Upper lobe of left lung (tissue), 6 donors: ENCODE data around the gene KLHL29. TPM values are rescaled to one million over a fixed set of nuclear protein-coding genes. Genes with fewer than 3 reads are reported as not detected.

Experiments used
- ATAC-seq, 2 donors: fragments of 200-7000 bp; cut with Tn5 transposase; one replicate each; pipeline ENCODE4 v1.9.1; 2022; ENCODE audit warnings: mild to moderate bottlenecking in 2 of 2, moderate library complexity in 2 of 2; ENCODE audit not compliant: low FRiP score in 2 of 2
- DNase-seq, 2 donors: peaks; one replicate each; pipeline ENCODE4 v3.0.0-alpha.2; 2019 to 2020
- H3K27ac ChIP-seq, 4 donors: fragments of 200-600 bp; sonication (generic); one replicate each; pipeline ENCODE4 v1.5.1; 2016 to 2019
- H3K27me3 ChIP-seq, 4 donors: fragments of 200-600 bp; sonication (generic); one replicate each; pipeline ENCODE4 v1.5.1; 2017 to 2019
- H3K36me3 ChIP-seq, 4 donors: fragments of 200-600 bp; sonication (generic); one replicate each; pipeline ENCODE4 v1.5.1; 2016 to 2019
- H3K4me1 ChIP-seq, 4 donors: fragments of 200-600 bp; sonication (generic); one replicate each; pipeline ENCODE4 v1.5.1; 2018 to 2019
- H3K4me3 ChIP-seq, 4 donors: fragments of 200-600 bp; sonication (generic); one replicate each; pipeline ENCODE4 v1.5.1; 2017 to 2019; ENCODE audit warnings: mild to moderate bottlenecking in 2 of 4, moderate library complexity in 1 of 4
- H3K9me3 ChIP-seq, 4 donors: fragments of 200-600 bp; sonication (generic); one replicate each; pipeline ENCODE4 v1.5.1; 2018 to 2019
- CTCF ChIP-seq, 6 experiments: fragments of 450-650 bp in 4 of 6; fragments of 200-600 bp in 2 of 6; sonication (generic) in 2 of 6; IDR thresholded peaks; one replicate each; pipeline ENCODE4 v1.5.1; 2016 to 2019; ENCODE audit warnings: antibody characterized with exemption in 6 of 6
- EP300 ChIP-seq, 4 donors: sonication (generic); formaldehyde crosslinking; IDR thresholded peaks; one replicate each; pipeline ENCODE4 v1.5.1; 2017; ENCODE audit warnings: antibody characterized with exemption in 4 of 4, control low read depth in 2 of 4
- POLR2A ChIP-seq, 4 donors: fragments of 450-650 bp; IDR thresholded peaks; one replicate each; pipeline ENCODE4 v1.5.1; 2016 to 2017; ENCODE audit warnings: antibody characterized with exemption in 4 of 4, mild to moderate bottlenecking in 2 of 4
- POLR2AphosphoS5 ChIP-seq, 2 donors: sonication (generic); formaldehyde crosslinking; IDR thresholded peaks; one replicate each; pipeline ENCODE4 v1.5.1; 2017; ENCODE audit warnings: antibody characterized with exemption in 2 of 2
- WGBS, 2 donors: methylation state at CpG; one replicate each; pipeline ENCODE4 v1.1.5; 2017 to 2018; 5-methylcytosine and 5-hydroxymethylcytosine counted together
- total RNA-seq, 6 donors: library from RNA; depleted of rRNA in 4 of 6; stranded (reverse); fragments of >200 nt in 4 of 6; gene quantifications; one replicate each; pipeline versions ENCODE4 v1.1.0 to v1.2.1, GENCODE V29; 2016 to 2021
- donor health status: DM: no; HTN: no; CAD: no; lungs with moderate emphysema.
- donor health status: DM: no; HTN: yes; CAD: no; lungs with severe emphysema.

The KLHL29 gene
- total RNA-seq, 6 donors from 2014 or later: 8.6 to 34.4 (median 18.2) TPM

GRCh38 chr2:23530206-23530908 lies 145.4 kb downstream of the KLHL29 start:
- no peak for ATAC-seq
- H3K4me3 ChIP-seq: no peak overlapping the region
- 87 to 91% methylated on average over 12 of the region's 12 CpGs for WGBS, 2 donors
- no peak overlapping the region for H3K27ac ChIP-seq
- H3K36me3 ChIP-seq: no peaks in the 10 kb centered on the region
- peaks cover 0 to 8% (median 0%) of the 10 kb centered on the region in 4 donors for H3K4me1 ChIP-seq
- DNase-seq: no peak
- H3K9me3 ChIP-seq: no peaks in the 10 kb centered on the region
- no peaks in the 10 kb centered on the region for H3K27me3 ChIP-seq
- TF ChIP-seq POLR2AphosphoS5 (IDR thresholded peaks at IDR 0.05) (no peak), CTCF (IDR thresholded peaks at IDR 0.05) (no peak), POLR2A (IDR thresholded peaks at IDR 0.05) (no peak), EP300 (IDR thresholded peaks at IDR 0.05) (no peak)

- Histone ChIP-seq H3K27ac (no peak overlapping the region), H3K4me1 (peaks cover 0 to 8% (median 0%) of the 10 kb centered on the region in 4 donors), H3K36me3 (no peaks in the 10 kb centered on the region), H3K4me3 (no peak overlapping the region), H3K9me3 (no peaks in the 10 kb centered on the region), H3K27me3 (no peaks in the 10 kb centered on the region)
- DNase-seq: no peak
- 82 to 83% methylated on average over 5 of the region's 5 CpGs for WGBS, 2 donors
- TF ChIP-seq CTCF (IDR thresholded peaks at IDR 0.05) (no peak), POLR2A (IDR thresholded peaks at IDR 0.05) (no peak), POLR2AphosphoS5 (IDR thresholded peaks at IDR 0.05) (no peak), EP300 (IDR thresholded peaks at IDR 0.05) (no peak)
- ATAC-seq: no peak
Observed at GRCh38 chr2:23530909-23531276, 145.9 kb downstream of the KLHL29 start.

GRCh38 chr2:23531280-23531679 lies 146.3 kb downstream of the KLHL29 start:
- Histone ChIP-seq H3K9me3 (no peaks in the 10 kb centered on the region), H3K27ac (no peak overlapping the region), H3K36me3 (no peaks in the 10 kb centered on the region), H3K4me1 (peaks cover 0 to 8% (median 0%) of the 10 kb centered on the region in 4 donors), H3K4me3 (no peak overlapping the region), H3K27me3 (no peaks in the 10 kb centered on the region)
- TF ChIP-seq POLR2A (IDR thresholded peaks at IDR 0.05) (no peak), POLR2AphosphoS5 (IDR thresholded peaks at IDR 0.05) (no peak), EP300 (IDR thresholded peaks at IDR 0.05) (no peak), CTCF (IDR thresholded peaks at IDR 0.05) (no peak)
- 94% methylated on average over 8 to 11 of the region's 11 CpGs for WGBS, 2 donors
- ATAC-seq (no peak), DNase-seq (no peak)

- Histone ChIP-seq H3K4me3 (no peak overlapping the region), H3K4me1 (peaks cover 0 to 8% (median 0%) of the 10 kb centered on the region in 4 donors), H3K27ac (no peak overlapping the region), H3K9me3 (no peaks in the 10 kb centered on the region), H3K36me3 (no peaks in the 10 kb centered on the region), H3K27me3 (no peaks in the 10 kb centered on the region)
- WGBS, 2 donors: 95 to 98% methylated on average over 8 of the region's 8 CpGs
- TF ChIP-seq CTCF (IDR thresholded peaks at IDR 0.05) (no peak), EP300 (IDR thresholded peaks at IDR 0.05) (no peak), POLR2A (IDR thresholded peaks at IDR 0.05) (no peak), POLR2AphosphoS5 (IDR thresholded peaks at IDR 0.05) (no peak)
- ATAC-seq: no peak
- no peak for DNase-seq
Observed at GRCh38 chr2:23531881-23532280, 146.9 kb downstream of the KLHL29 start.
